Dermis blood vessel endothelial cell (primary cell): ENCODE measurements around the gene PIMREG. TPM values are rescaled to one million over a fixed set of nuclear protein-coding genes. Genes with fewer than 3 reads are reported as not detected.

ENCODE experiments used
- DNase-seq: peaks from one replicate; pipeline ENCODE4 v3.0.0; 2010
- total RNA-seq: library from RNA; depleted of rRNA; stranded (reverse); fragments of >200 nt; gene quantifications from 2 replicates; pipeline ENCODE4 v1.2.3, GENCODE V29; 2014

PIMREG gene, protein sequence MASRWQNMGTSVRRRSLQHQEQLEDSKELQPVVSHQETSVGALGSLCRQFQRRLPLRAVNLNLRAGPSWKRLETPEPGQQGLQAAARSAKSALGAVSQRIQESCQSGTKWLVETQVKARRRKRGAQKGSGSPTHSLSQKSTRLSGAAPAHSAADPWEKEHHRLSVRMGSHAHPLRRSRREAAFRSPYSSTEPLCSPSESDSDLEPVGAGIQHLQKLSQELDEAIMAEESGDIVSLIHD
- total RNA-seq: 7.8 and 62.4 TPM in 2 replicates

- peak; percentile 95 for DNase-seq
Observed at GRCh38 chr17:6443692-6444570, at the start of gene PIMREG. PIMREG (plus strand) TSS chr17:6444455; CDS start chr17:6445111, 656 bp downstream.

- DNase-seq: no peak
Observed at GRCh38 chr17:6398955-6399354, 45.3 kb upstream of the PIMREG start.

DNA sequence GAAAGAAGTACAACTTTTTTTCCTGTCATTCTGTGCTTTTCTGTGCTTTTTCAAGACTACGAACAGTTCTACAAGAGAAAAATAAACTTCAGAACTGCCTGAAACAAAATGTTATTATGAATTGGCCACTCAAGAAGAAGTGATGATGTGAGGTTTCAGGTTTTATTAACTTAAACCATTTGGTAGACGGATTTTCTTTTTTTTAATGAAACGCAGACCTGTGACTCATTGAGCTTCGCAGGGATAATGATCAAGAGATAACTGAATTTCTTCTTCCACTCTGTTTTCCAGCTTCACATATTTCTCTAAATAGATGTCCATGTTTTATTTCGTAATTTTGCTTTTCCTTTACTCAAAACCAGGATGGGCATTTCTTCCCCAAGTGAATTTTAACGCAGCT lies 42.0 kb upstream of the PIMREG start:
- DNase-seq: no peak

- no peak for DNase-seq
Observed at GRCh38 chr17:6408276-6408675, 36.0 kb upstream of the PIMREG start.

- DNase-seq: no peak
Observed at GRCh38 chr17:6408735-6409134, 35.5 kb upstream of the PIMREG start.

GRCh38 chr17:6413065-6413464 lies 31.2 kb upstream of the PIMREG start:
- DNase-seq: peak; percentile 77

DNA sequence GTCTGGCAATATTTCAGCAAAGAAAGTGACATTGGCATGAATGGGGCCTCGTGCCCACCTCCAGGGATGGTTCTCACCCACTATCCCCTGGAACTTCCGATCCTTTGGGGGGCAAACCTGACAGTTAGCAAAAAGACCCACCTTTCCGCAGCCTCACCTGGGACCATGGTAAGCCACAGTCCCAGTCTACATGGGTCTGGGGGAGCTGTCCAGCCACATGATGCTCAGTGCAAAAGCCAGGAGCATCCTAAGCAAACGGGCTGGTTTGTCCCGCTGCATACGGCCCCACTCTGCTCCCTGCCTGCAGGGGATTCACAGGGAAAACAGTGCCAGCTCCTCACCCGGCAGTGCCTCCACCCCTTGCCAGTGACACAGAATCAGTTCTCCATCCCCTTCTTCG lies 28.6 kb upstream of the PIMREG start:
- no peak for DNase-seq

- peak; percentile 63 for DNase-seq
Observed at GRCh38 chr17:6420173-6420641, 24.0 kb upstream of the PIMREG start.

DNA sequence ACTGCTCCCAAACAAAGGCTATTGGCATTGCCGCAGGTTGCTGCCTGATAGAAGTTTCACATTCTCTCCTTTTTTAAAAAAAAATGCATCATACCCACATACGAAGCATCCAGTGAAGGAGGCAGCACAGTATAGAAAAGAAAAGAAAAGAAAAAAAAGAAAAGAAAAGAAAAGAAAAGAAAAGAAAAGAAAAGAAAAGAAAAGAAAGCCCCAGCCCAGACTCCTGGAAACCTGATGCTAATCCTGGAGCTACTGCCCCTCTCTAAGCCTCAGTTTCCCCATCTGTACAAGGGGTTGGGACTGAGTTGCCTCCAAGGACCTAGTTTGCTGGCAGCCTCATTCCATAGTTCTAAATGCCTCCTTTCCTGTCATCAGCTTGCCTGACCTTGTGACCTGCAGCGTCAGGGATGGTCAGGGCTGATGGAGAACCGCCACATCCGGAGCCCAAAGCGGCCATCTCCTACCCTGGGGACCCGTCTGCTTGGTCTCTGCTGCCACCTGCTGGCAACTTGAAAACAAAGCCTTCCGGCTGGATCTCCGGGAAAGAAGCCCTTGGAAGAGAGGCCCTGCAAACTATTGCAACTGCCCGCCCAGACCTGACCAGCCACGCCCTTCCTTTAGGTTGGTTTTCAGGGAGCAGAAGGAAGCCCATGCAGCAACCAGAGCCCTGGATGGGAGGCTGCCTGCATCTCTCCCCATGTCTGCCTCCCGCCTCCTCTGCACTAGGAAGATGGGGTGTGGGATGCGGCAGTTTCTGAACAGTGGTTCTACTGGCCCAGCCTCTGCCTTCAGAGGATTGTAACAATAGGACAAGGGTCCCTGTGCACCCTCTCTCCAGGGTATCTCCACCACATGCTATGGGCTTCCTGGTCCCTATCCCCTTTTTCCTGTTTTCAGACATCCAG lies 22.3 kb upstream of the PIMREG start:
- DNase-seq: peak; percentile 83

DNA sequence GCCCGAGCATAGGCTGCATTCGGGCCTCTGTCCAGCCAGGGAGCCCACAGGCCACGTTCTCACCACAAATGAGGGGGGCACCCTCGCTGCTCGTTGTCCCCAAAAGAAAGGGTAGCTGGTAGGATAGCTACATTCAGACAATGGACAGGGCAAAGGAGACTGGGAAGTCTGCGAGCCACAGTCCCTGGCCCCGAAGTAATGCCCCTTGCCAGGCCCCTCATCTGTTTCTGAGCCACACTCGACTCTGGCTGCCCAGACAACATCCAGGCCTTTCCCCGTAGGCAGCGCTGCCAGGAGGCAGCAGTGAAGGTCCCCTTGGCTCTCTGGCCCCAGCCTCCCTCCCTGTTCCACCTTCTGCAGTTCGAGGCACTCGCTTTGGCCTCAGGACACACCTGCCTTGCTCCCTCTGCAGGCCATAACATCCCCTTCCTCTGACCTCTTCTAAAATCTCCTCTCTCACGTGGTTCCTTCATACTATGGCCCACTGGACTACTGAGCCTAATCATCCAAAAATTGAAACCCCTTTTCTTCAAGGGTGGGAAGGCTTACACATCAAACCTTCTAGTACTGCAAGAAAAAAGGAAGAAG lies 21.5 kb upstream of the PIMREG start:
- DNase-seq: no peak

DNA sequence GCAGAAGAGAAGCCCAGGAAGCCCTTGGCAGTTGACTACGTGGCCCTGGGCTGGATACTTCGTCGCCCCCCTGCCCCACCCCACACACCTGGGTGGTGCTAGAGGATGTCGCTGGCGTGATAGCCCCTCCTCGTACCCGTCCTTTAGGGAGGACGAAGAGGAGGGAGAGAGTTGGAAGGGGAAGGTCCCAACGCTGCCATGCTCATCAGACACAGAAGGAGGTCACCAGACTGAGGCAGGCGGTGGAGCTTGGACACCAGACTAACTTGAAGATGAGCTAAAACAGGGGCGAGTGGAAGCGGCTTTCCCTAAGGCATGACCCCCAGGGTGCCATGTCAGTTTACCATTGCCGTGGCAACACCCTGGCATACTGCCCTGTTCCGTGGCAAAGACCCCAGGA lies 20.3 kb upstream of the PIMREG start:
- no peak for DNase-seq

- no peak for DNase-seq
Observed at GRCh38 chr17:6425407-6425806, 18.8 kb upstream of the PIMREG start.

GRCh38 chr17:6426356-6427101 lies 17.7 kb upstream of the PIMREG start:
- DNase-seq: no peak

DNA sequence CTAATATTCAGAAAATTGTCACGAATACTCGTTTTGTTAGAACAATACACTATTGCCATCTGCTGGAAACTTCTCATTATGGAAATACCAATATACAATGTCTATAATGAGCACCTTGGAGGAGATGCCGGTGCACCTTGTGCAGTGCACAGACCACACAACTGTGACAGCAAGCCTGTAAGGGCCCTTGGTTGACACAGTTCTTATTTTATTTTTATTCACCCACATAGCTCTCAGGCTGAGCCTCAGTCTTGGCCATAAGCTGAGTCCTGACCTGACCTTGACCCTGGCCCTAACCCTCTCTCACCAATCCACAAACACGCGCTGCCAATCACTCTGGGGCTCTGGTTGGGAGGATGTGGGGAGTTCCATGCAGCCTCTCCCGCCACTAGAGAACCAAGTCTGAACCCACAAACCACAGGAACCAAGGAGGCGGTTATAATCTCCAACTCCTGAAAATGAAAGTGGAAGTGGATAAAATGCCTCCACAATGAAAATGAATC lies 16.9 kb upstream of the PIMREG start:
- DNase-seq: peak; percentile 22

DNA sequence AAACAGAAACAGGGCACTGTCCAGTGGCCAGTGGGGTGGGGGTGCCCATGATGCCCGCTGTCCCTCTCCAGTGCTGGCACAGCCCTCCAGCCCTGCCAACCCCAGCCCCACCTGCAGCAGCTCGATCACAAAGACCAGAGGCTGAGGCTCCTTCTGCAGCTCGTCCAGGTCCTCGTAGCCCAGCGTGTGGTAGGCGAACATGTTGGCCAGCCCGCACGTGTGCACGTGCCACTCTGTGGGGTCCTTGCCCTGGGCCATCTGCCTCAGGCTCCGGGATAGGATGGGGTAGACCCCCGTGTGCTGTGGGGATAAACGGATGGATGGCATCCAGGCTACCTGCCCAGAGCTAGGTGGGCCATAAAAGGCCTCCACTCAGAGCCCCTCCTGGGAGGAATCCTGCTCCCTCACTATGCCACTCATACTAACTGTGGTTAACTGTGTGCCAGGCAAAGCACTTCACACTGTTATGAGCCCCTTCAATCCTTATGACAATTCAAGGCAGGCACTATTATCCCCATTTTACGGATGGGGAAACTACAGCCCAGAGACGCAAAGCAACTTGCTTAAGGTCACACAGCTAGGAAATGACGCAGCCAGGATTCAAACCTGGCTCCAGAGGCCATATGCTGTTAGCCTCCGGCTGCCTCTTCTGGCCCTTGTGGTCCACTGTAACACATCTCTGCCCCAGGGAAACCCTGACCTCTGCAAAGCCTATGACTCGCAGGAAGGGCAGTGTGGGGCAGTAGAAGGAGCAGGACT lies 15.9 kb upstream of the PIMREG start:
- DNase-seq: no peak

- DNase-seq: no peak
Observed at GRCh38 chr17:6429266-6429665, 15.0 kb upstream of the PIMREG start.

- no peak for DNase-seq
Observed at GRCh38 chr17:6430769-6431168, 13.5 kb upstream of the PIMREG start.

DNA sequence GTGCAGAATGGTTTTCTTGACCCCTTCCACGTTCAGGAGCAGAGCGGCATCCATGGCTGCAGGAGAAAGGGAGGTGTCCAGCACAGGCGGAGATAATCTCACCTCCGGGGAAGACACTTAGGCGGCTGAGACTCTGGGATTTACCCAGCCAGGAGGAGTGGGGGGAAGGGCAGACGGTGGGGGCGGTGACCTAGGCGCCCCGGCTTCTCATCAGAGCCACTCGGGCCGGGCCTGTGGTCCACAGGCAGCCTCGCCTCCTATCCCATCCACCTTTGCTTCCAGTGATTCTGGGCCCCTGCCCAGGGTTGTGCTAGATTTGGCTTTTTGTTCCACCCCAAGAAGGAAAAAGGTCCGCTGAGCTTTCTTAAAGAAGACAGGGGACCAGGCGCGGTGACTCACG lies 9.2 kb upstream of the PIMREG start, which contains the start of gene AIPL1:
TSS of gene AIPL1 (minus strand) at position 71 of the 400 bp plus-strand sequence. CDS start at position 54, 17 bp downstream.
- DNase-seq: no peak

DNA sequence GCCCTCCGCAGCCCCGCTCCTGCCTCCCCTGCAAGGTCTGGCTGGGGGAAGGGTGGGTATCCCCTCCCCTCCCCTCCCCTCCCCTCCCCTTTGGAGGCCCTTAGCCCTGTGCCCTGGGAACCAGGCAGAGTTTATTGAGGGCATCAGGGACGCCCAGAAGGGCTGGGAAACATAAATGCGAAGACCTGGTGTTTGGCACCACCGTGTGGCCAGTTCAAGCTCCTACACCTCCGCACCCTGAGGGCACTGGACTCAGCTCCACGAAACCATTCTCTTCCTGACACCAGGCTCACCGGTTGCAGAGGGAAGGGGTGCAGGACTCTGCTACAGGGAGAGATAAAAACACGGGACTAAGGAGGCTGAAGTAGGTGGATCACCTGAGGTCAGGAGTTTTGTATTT lies 8.3 kb upstream of the PIMREG start:
- peak; percentile 83 for DNase-seq

GRCh38 chr17:6437466-6437865 lies 6.8 kb upstream of the PIMREG start:
- DNase-seq: no peak

GRCh38 chr17:6437956-6438355 lies 6.3 kb upstream of the PIMREG start:
- DNase-seq: no peak
